Germinal center (tissue), 1 donor: Measurements from ENCODE around the gene MYO5A.
A peak's percentile ranks its signal among the peaks of the same experiment; 100 is the strongest.
"Not testable (repeated sequence)": the region's sequence is repeated elsewhere in the genome, so short reads cannot be mapped to it uniquely, and the experiment has no call there.

ENCODE experiments used
- DNase-seq: peaks from one replicate; pipeline ENCODE4 v3.0.0; 2012; ENCODE audit warnings: mixed read lengths, low spot score

Gene MYO5A

DNA sequence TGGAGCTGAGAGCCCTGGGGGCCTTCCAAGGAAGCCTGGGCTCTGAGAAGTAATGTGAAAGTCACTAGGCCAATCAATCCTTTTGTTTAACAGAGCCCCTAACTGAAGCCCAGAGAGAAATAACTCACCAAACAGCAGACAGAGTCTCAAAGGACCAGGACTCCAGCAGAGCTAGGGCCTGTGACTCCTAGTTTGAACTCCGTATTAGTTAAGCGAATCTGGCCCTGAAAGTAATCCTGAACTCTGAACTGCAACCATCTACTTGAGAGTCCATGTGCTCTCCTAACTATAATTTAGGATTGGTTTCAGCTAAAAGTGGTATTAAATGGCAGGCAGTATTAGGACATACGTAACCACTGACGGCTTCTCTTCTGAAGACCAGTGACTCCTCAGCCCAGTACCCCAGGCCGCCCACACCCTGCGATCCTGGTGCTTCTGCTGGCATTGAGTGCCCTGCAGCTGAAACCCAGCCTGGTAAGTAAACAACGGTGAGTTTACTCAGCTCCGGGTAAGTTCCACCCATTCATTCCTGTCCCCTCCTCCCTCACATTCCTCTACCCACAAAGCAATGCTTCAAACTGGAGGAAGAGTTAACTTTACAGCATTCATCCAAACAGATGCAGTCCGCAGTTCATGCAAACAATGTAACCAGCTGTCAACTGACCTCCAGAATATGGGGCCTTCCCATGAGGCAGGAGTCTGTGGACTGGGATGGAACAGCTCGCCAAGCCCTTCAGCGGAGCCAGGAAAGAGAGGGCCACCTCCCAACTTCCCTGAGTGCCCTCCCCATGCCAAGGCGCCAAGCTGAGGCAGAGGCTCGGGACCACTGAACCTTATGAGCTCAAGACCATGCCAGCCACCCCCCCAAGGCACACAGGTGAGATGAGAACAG, 240.4 kb downstream of the MYO5A start:
- no peak for DNase-seq

DNA sequence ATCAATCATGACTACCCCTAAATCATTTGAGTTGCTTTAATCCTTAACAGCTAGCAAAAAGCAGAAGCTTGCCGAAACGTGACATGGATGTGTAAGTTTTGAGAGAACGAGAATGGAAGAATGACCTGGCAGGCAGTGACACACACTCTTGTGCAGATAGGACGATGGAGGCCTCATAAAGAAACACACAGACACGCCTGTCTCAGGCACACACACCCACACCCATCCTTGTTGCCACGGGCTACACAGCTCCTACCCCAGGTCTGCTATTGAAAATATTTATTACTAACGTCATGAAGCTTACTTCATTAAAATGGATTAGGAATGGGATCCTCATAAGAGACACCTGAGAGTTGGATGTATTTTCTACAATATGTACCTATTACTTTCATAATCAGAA, 241.6 kb downstream of the MYO5A start:
- DNase-seq: no peak

DNA sequence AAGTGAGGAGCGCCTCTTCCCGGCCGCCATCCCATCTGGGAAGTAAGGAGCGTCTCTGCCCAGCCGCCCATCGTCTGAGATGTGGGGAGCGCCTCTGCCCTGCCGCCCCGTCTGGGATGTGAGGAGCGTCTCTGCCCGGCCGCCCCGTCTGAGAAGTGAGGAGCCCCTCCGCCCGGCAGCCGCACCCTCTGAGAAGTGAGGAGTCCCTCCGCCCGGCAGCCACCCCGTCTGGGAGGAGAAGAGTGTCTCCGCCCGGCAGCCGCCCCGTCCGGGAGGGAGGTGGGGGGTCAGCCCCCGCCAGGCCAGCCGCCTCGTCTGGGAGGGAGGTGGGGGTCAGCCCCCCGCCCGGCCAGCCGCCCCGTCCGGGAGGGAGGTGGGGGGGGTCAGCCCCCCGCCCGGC, 242.7 kb downstream of the MYO5A start:
- DNase-seq: not testable (repeated sequence)

DNA sequence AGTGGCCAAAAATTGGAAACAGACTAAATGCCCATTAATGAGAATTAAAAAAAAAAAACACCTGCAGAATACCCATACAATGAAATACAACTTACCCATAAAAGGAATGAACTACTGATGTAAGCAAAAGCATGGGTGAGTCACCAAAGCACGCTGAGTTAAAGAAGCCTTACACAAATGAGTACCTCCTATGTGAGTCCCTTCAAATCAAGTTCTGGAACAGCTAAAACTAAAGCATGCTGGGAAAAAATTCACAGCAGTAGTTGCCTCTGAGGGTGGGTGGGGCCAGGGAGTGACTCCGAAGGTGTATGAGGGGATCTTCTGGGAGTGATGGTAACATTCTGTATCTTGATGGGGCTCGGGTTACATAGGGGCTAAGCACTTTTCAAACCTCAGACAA, 244.5 kb downstream of the MYO5A start:
- no peak for DNase-seq

DNA sequence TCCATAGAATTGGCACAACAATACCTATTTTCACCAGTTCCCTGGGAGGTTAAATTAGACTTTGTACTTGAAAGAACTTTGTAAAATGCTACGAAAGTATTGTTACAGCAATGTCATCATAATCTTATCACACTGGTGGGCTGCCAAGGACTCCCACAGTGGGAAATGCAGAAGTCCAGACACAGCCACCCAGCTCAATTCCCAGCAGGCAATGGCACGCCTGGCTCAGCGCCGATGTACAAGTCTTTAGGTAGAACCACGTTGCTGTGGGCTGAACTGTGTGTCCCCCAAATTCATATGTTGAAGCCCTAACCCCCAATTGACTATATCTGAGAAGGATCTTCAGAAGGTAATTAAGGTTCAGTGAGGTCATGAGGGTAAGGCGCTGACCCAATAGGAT, 245.4 kb downstream of the MYO5A start:
- DNase-seq: no peak

DNA sequence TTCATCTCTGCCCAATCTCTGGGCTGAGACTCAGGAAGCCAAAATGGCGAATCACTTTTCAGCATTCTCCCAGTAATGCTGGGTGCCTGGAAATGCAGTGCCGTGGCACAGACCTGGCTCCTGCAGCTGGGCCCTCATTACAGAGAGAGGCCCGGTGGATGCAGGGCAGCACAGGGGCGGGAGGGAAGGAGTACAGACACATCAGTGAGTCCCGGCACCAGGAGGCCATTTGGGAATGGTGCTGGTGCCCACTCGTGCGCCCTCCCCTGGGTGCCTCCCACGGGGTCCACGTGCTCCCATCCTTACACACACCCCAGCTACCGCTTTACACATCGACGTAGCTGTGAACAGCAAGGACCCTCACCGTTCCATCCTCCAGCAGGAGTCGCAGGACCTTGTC, 246.3 kb downstream of the MYO5A start:
- no peak for DNase-seq

DNA sequence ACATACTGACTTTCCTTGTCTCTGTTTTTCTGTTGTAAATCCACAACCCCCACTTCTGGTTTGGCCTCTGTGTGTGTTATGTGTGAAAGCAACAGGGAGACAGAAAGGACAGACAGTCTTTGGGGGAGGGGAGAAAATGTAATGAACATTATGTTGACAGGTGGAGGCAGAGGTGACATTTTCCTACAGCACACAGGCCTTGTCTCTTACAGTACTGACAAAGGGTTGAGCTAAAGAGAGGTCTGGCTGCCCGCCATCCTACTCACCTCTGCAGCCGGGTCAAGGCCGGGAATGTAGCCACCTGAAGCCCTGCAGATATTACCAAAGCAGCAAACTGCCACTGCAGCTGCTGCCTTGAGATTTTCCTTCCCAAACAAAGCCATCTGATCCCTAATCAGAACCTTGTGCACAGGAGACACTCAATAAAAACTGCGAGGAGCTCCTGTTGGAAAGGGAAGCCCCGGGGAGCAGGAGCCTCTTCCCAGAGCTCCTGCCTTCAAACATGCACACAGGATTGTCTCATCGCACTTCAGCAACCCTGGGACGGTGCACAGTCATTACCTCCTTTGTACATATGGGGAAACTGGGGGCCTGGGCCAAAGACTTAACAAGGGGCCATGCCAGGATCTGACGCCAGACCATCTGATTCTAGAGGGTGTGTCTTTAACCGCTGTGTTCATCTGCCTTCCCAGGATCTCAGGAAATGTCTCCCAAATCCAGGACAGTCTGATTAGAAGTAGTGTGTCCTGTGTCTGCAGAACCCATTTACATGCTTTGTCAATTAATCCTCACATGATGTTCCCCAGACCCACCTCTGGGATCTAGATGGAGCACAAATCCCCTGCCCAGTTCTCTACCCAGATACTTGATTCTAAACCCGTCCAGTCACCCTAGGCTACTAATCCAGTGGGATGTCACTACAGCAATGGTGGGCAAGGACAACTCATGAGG, 247.3 kb downstream of the MYO5A start:
- DNase-seq: no peak

DNA sequence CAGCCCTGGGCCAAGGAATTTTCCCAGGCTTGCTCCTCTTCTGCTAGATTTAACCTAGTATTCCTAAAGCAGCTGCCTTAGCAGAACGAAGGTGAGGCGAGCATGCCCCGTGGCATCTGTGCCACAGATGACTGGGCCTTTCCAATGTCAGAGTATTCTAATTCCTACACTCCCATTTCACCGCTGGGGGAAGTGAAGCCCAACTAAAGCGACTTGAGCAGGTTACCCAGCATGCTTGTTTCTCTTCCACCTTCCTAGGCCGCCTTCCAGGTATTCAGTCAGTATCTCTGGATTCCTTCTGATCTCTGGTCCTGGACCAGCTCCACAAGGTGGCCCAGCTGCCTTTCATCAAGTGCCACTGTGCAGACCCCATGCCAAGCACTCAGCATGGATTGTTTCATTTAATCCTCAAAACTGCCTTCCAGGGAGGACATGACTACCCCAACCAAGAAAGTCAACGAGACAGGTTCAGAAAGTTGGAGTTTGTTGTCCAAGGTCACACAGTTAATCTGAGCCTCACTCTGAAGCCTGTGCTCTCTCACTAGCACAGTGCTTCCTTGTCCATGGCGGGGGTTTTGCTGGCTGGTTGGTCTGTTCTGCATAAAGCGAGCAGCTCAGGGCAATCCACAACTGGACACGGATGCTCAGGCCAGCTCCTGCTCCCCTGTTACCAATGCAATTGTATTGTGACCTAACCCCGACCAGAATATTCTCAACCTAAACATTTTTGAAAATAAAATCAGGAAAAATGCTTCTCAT, 248.2 kb downstream of the MYO5A start:
- no peak for DNase-seq

DNA sequence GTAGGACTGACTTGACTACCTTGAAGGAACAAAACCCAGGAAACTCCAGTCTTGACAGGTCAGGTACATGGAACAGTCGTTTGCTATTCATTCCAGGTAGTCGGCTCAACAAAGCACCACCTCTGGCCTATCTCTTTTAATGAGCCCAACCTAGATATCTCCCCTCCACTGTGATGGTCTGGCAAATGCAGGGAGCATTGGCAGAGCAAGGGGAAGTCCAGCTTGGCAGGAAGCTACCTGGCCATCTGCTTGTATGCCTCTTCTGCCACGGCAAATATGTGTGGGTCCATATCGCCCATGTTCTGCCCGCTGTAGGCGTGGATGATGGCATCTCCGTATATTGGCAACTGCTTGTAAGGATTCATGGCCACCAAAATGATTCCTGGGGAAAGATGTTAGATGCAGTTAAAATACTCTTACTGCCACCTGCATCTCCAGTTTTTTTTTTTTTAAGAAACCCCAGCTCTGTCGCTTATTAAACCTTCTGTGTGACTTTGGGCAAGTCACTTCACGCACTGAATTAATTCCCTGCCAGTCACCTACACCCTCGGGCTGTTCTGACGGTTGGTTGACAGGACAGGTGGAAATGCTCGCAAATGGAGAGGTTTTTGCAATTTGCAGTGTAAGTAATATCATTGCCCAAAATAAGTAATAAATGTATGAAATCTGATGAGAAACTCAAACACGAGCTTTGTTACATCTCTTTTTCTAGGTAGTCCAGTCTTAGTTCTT, 249.9 kb downstream of the MYO5A start:
- no peak for DNase-seq

DNA sequence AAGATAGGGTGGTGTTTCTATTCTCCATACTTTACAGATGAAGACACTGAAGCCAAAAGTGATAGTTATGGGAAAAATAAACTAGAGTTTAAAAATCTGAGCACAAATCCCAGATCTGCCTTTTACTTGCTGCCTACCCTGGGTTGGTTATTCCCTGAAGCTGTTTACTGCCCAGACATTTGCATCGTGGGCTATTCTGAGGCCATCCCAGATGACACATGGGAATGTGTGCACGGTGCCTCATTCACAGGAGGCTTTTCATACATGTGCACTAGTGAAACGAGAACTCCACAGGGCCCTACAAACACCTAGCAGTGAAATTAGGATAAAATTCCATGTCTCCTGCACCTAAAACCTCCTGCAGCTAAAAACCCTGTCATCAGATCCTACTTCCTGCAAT, 250.5 kb downstream of the MYO5A start:
- no peak for DNase-seq

DNA sequence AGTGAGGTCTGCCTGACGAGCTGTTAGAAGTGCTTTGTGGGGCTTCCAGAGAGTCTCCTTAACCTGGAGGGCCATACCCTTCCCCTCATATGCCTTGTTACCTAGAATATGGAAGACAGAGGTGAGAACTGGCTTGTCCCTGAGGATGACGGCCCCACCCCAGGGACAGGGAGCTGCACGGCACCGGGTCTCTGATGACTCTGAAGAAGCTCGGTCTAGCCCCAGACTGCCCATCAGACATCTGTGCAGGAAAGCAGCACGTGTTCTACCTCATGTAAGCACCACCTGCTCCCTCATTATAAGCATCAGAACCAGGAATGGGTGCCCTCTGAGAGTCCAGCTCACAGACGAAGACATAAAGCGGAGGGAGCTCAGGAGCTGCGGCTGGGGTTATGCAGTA, 251.1 kb downstream of the MYO5A start:
- DNase-seq: no peak

DNA sequence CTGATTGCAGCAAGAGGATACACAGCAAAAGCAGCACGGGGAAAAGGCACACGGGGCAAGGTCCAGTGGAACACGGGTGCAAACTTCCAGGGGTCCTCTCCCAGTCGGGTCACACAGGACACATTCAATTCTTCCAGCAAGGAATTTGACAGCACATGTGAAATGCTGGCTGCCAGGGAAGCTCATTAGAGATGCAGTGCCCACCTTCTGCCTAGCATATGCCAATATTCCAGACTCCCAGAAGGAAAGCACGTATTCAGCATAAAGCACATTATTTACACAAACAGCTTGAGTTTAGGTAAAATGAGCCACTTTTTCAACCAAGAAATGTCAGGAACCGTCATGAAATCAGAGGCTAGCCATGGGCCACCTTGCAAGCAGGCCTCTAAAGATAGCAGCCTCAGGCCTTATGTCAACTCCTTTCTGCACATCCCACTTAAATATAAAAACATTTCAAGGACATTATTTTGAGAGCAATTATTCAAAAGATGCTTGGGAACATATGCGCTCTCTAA, 252.4 kb downstream of the MYO5A start:
- no peak for DNase-seq

DNA sequence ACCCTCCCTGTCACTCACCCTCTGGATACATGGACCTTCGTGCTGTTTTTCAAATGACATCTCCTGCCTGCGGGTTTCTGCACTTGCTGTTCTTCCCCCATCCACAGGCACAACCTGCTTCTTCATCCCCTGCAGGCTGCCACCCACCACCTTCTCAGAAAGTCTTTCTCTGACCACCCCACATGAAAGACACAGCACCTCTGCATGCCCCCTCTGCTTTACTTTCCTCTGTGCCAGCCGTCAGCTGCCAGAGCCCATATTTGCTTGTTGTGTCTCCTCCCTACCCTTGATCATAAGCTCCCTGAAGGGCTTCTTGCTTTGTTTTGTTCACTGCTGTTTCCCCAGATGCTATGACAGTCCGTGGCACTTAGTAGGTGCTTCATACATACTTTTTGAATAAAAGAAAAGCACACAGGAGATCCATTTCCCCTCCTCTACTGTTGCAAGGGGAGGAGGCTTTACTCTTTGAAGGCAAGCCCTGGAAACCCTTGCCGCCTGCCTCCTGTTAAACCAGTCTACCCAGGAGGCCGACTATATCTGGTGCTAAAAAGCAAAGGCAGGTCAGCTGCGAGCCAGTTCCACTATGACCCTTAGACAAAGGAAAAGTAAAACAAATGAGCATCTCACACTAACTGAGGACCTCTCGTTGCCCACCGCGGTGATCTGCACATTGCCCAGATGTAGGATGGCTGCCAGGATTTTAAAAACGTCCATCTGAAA, 265.0 kb downstream of the MYO5A start:
- DNase-seq: no peak

DNA sequence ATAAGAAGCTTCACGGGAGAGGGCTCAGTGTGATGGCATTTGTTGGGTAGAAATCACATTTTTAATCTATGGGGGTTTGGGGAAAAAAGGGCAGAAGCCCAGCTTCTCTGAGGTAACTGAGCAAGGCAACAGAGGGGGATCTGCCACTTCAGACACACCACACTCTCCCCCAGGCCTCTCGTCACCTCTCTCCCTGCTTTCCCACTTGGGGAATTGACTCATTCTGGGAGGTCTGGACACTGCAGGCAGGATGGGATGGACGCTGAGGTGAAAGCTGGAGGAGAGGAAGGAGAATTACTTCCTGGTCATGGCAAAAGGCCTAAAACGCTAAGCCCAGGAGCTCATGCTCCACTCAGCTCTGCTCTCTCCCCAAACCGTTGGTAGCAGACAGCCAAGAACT, 266.3 kb downstream of the MYO5A start:
- no peak for DNase-seq

DNA sequence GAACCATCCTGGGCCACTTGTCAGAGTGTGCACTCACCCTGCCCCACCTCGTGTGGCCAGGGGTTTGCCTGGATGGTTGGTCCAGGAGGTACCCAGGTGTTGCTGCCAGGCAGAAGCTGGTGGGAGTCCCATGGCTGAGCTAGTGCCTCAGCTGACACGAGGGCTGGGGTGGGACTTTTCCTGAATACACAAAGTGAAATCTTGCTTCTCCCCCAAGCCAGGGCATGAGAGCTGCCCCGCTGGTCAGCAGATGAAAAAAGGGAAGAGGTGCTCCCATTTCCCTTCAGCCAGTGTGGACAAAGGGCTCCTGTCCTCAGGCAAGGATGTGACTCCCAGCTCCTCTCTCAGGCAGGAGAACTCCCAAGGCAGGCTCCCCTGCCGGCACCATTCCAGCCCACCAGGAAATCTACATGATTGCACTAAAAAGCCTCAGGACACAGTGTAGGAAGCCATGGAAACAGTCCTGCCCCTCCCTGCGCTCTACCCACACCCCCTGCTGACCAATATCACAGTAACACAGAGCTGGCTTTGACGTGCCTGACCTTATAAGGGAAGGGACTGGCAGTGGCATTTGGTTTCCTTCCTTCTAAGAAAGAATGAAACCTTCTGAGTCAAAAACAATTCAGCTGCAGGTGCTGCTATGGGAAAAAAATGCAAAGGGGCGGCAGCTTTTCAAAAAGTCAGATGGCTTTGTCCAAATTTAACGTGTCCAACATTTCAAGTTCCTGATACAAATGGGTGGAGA, 267.0 kb downstream of the MYO5A start:
- DNase-seq: peak; percentile 66

DNA sequence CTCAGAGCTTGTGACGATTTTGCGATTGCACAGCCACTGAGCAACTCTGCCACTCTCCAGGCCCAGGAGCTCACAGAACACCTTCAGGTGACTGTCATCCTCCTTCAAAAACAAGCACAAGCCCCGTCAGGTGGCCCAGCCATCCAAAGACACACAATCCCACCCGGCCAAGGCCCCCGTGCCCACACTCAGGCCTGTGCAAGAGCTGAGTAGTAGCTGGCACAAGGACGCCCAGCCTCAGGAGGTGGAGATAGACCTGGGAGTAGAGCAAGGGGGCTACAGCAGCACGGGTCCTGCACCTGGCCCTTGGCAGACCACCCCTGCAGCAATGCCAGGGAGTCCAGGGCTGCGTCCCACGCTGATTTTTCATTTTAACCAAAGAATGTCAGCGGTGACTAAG, 267.7 kb downstream of the MYO5A start:
- no peak for DNase-seq

DNA sequence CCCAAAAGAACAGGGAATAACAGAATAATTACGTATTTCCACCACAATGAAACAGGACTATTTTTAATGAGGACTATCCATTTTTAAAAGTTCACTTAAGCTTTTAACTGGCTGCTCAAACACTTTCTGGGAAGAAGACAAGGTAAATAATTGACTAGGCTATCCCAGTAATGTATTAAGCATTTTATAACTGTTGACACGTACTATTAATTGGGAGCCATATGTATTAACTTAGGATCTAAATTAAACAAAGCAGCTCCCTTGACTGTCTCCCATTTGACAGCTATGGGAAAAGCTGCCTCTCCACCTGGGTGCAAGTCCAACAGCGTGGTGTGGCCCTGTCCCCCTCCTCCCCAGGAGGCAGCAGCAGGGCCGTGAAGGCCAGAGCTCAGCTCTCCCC, 269.2 kb downstream of the MYO5A start:
- DNase-seq: no peak

DNA sequence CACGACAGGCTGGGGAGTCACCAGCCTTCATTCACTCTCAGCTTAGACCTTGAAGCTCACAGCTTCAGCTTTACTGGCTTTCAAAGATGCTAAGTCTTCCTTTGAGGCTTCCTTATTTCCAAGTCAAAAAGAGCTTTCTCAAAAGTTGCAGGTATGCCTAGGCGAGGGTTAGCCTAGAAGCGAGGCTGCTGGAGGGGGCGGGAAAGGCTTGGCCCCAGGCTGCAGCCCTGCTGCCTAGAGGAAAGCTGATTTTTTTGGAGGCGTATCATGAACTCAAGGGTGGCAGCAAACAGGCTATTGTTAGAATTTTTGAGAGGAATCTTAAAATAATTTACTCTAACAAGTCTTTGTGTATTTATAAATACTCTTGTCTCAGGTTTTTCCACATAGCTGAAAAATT, 270.2 kb downstream of the MYO5A start:
- DNase-seq: no peak

DNA sequence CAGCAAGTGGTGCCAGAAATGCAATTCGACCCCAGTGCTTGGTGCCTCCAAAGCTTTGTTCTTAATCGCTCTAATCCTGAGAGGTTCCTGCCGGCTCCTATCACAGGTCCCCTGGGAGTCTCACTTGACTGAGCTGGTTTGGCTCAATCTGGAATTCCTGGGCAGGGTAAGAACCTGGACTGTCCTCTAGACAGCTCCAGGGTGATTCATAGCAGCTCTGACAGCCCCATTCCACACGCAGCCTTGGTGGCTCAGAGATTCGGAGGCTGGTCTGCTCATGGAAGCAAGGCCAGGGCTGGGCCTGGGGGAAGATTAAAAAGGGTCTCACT, 271.0 kb downstream of the MYO5A start:
- no peak for DNase-seq
